ENCODE measurements around the gene FAM170B. TPM values are rescaled to one million over a fixed set of nuclear protein-coding genes. Genes with fewer than 3 reads are reported as not detected.
A peak's percentile ranks its signal among the peaks of the same experiment; 100 is the strongest.

The FAM170B gene
- total and polyA plus RNA-seq, 2 of the 4 experiments (the other 2 are of a cell fraction), result not detected

- H3K79me1 ChIP-seq (ENCODE audit: low read depth in 1 of 2, low read length in 2 of 2), result peaks cover 0 to 52% of the 10 kb centered on the region in 2 experiments; a peak in 3 of 4 replicates
- H3K4me3 ChIP-seq (ENCODE audit: insufficient read depth, low read depth, low read length), result no peak overlapping the region
- no peak overlapping the region for H3K9ac ChIP-seq (ENCODE audit: low read depth, low read length)
- no peaks in the 10 kb centered on the region; the same call in 1 of the 2 replicates for H3K36me3 ChIP-seq (ENCODE audit: control insufficient read depth, insufficient read depth, low read length)
- intact Hi-C loops (cut with micrococcal nuclease), result loop anchor here (2.0 to 10.0 kb wide), 2 partner anchors 133 to 181 kb away; partner anchors contain the start of gene C10orf71
- ATAC-seq (ENCODE audit: low read depth), result no peak
- 75% methylated on average over 1 of the region's 3 CpGs; no CpG with 5 or more reads in 1 of the 2 experiments for WGBS, 2 experiments (ENCODE audit: extremely low coverage in 2 of 2, insufficient read length in 1 of 2)
- no peaks in the 10 kb centered on the region; the same call in 1 of the 2 replicates for H3K27me3 ChIP-seq (ENCODE audit: control insufficient read depth, insufficient read depth, low read length)
- no peak overlapping the region for H2BK120ac ChIP-seq (ENCODE audit: low read depth, low read length)
- no TSS peak for BruUV-seq (replicated peaks)
- ChIA-PET CTCF (interaction anchor here (0.6 to 2.1 kb wide), 2 partner anchors 48 to 438 kb away, joined by 3 to 5 read pairs; no protein-coding TSS in a partner anchor), POLR2A (ENCODE audit: unreplicated experiment) (no interaction called here)
- H4K5ac ChIP-seq (ENCODE audit: low read depth, low read length), result no peak overlapping the region
- H4K20me1 ChIP-seq (ENCODE audit: insufficient read depth, low read length), result peaks cover 6% of the 10 kb centered on the region; the same call in 1 of the 2 replicates
- no peak overlapping the region for H3K18ac ChIP-seq (ENCODE audit: low read depth, low read length)
- peak overlapping the region; percentile 22 for H2AK9ac ChIP-seq (replicated peaks; ENCODE audit: low read depth, low read length, poor library complexity)
- H3K9me1 ChIP-seq (ENCODE audit: insufficient read depth, low read length), result peaks cover 4% of the 10 kb centered on the region; the same call in 1 of the 2 replicates
- 0 out of 2 replicates have a peak overlapping the region, but pooled peaks have one; percentile 53 for H2AK5ac ChIP-seq (ENCODE audit: low read depth, low read length)
- H3K14ac ChIP-seq (replicated peaks; ENCODE audit: low read depth, low read length), result 0 out of 2 replicates have a peak overlapping the region, but pooled peaks have one; percentile 21
- DNase-seq, result peak; percentile 47
- peak overlapping the region; percentile 50; the same call in 1 of the 2 replicates for H3K4me2 ChIP-seq (ENCODE audit: low read depth, low read length)
- H3K23ac ChIP-seq (ENCODE audit: low read depth, low read length), result peak overlapping the region; percentile 51
- H3K4me1 ChIP-seq (ENCODE audit: control insufficient read depth, insufficient read depth, low read length), result peaks cover 22% of the 10 kb centered on the region; the same call in 1 of the 2 replicates
- H3K27ac ChIP-seq (ENCODE audit: insufficient read depth, low read length), result no peak overlapping the region
- H3K9me3 ChIP-seq (ENCODE audit: control insufficient read depth, insufficient read depth, low read length), result no peaks in the 10 kb centered on the region
- H4K8ac ChIP-seq (ENCODE audit: low read depth in 2 of 2, low read length in 2 of 2), result no peak overlapping the region
- no peak overlapping the region; the same call in 1 of the 2 replicates for H3K56ac ChIP-seq (ENCODE audit: extremely low read depth, insufficient read depth, low read length)
- no peak overlapping the region for H2BK5ac ChIP-seq (ENCODE audit: low read depth, low read length, poor library complexity, severe bottlenecking)
- TF ChIP-seq CEBPB (IDR thresholded peaks at IDR 0.05; ENCODE audit: low read depth, low read length), result no peak
- TF ChIP-seq POLR2A (IDR thresholded peaks at IDR 0.05; ENCODE audit: low read depth, low read length), result no peak
- no peak for TF ChIP-seq RFX5 (IDR thresholded peaks at IDR 0.05; ENCODE audit: low read depth, low read length)
- TF ChIP-seq NFE2L2 (IDR thresholded peaks at IDR 0.05; ENCODE audit: low read depth, low read length), result no peak
- TF ChIP-seq MAZ (IDR thresholded peaks at IDR 0.05; ENCODE audit: borderline replicate concordance, low read depth, low read length), result no peak
- no peak for TF ChIP-seq CHD1 (IDR thresholded peaks at IDR 0.05; ENCODE audit: low read depth, low read length)
- TF ChIP-seq ELK1 (IDR thresholded peaks at IDR 0.05; ENCODE audit: borderline replicate concordance, low read depth, low read length), result no peak
- no peak for TF ChIP-seq CTCF (conservative IDR thresholded peaks at IDR 0.05; ENCODE audit: low read depth, low read length)
- TF ChIP-seq SMC3 (IDR thresholded peaks at IDR 0.05; ENCODE audit: low read depth, low read length), result no peak
- TF ChIP-seq MAFK (IDR thresholded peaks at IDR 0.05; ENCODE audit: low read depth, low read length), result no peak
- no peak for TF ChIP-seq USF2 (IDR thresholded peaks at IDR 0.05; ENCODE audit: low read depth, low read length)
- H2BK15ac ChIP-seq (ENCODE audit: low read depth, low read length), result no peak overlapping the region
- in situ Hi-C loops (cut with MboI; ENCODE audit: low sequenced_read_pairs), result no loop called here
- no peak overlapping the region for H4K91ac ChIP-seq (ENCODE audit: insufficient read depth, low read depth, low read length)
- dilution Hi-C loops (cut with HindIII; ENCODE audit: low sequenced_read_pairs, unreplicated experiment), result no loop called here
- H2BK20ac ChIP-seq (ENCODE audit: low read depth, low read length), result no peak overlapping the region
- no peak overlapping the region for H2AFZ ChIP-seq (replicated peaks; ENCODE audit: low read length, poor library complexity)
- H3K4ac ChIP-seq (ENCODE audit: low read depth, low read length), result no peak overlapping the region; the same call in 1 of the 2 replicates
Measured at GRCh38 chr10:49113741-49114141, 20.1 kb downstream of the FAM170B start.

Data from IMR-90 (cell line).